T-helper 2 cell treated with Interferon-gamma antibody and Interleukin-4, amounts not matched to agents 5 μg/mL and 100 μg/mL, for 36 hours (primary cell): ENCODE measurements around the gene TMEM9.

Experiments used
- DNase-seq: peaks from one replicate; pipeline ENCODE4 v3.0.0; 2021; ENCODE audit warnings: low spot score
- H3K27ac Mint-ChIP-seq: one replicate; pipeline ENCODE4 v1.8.0; 2021; ENCODE audit warnings: mild to moderate bottlenecking, mixed read lengths
- H3K27me3 Mint-ChIP-seq: one replicate; pipeline ENCODE4 v1.8.0; 2021; ENCODE audit warnings: low read depth, mixed read lengths
- H3K36me3 Mint-ChIP-seq: one replicate; pipeline ENCODE4 v1.8.0; 2021; ENCODE audit warnings: low read depth, mixed read lengths
- H3K4me1 Mint-ChIP-seq: one replicate; pipeline ENCODE4 v1.8.0; 2021; ENCODE audit warnings: low read depth, mixed read lengths
- H3K4me3 Mint-ChIP-seq: one replicate; pipeline ENCODE4 v1.8.0; 2022; ENCODE audit warnings: mild to moderate bottlenecking, moderate library complexity, mixed read lengths
- H3K9me3 Mint-ChIP-seq: one replicate; pipeline ENCODE4 v1.8.0; 2021; ENCODE audit warnings: mixed read lengths

TMEM9 gene

GRCh38 chr1:201110138-201110537 lies 44.1 kb downstream of the TMEM9 start:
- DNase-seq: no peak
- Mint-ChIP-seq H3K4me1 (peaks cover 2% of the 10 kb centered on the region), H3K9me3 (no peaks in the 10 kb centered on the region), H3K4me3 (no peak overlapping the region), H3K27me3 (peaks cover 22% of the 10 kb centered on the region), H3K27ac (no peak overlapping the region), H3K36me3 (no peaks in the 10 kb centered on the region)

GRCh38 chr1:201109651-201110050 lies 44.6 kb downstream of the TMEM9 start:
- Mint-ChIP-seq H3K36me3 (no peaks in the 10 kb centered on the region), H3K27ac (no peak overlapping the region), H3K9me3 (no peaks in the 10 kb centered on the region), H3K27me3 (peaks cover 19% of the 10 kb centered on the region), H3K4me3 (no peak overlapping the region), H3K4me1 (peaks cover 2% of the 10 kb centered on the region)
- DNase-seq: no peak

GRCh38 chr1:201108614-201109013 lies 45.7 kb downstream of the TMEM9 start:
- Mint-ChIP-seq H3K27me3 (peaks cover 14% of the 10 kb centered on the region), H3K4me3 (no peak overlapping the region), H3K9me3 (no peaks in the 10 kb centered on the region), H3K36me3 (no peaks in the 10 kb centered on the region), H3K27ac (no peak overlapping the region), H3K4me1 (no peaks in the 10 kb centered on the region)
- DNase-seq: no peak

- Mint-ChIP-seq H3K27ac (no peak overlapping the region), H3K4me1 (no peaks in the 10 kb centered on the region), H3K4me3 (no peak overlapping the region), H3K36me3 (no peaks in the 10 kb centered on the region), H3K27me3 (peaks cover 3% of the 10 kb centered on the region), H3K9me3 (no peaks in the 10 kb centered on the region)
- no peak for DNase-seq
Observed at GRCh38 chr1:201105688-201106087, 48.6 kb downstream of the TMEM9 start.

GRCh38 chr1:201104141-201104540 lies 50.1 kb downstream of the TMEM9 start:
- Mint-ChIP-seq H3K4me3 (no peak overlapping the region), H3K4me1 (no peaks in the 10 kb centered on the region), H3K27me3 (peaks cover 3% of the 10 kb centered on the region), H3K36me3 (no peaks in the 10 kb centered on the region), H3K9me3 (no peaks in the 10 kb centered on the region), H3K27ac (no peak overlapping the region)
- no peak for DNase-seq

GRCh38 chr1:201103666-201104065 lies 50.6 kb downstream of the TMEM9 start:
- no peaks in the 10 kb centered on the region for H3K9me3 Mint-ChIP-seq
- no peaks in the 10 kb centered on the region for H3K36me3 Mint-ChIP-seq
- no peak overlapping the region for H3K27ac Mint-ChIP-seq
- peaks cover 3% of the 10 kb centered on the region for H3K27me3 Mint-ChIP-seq
- no peaks in the 10 kb centered on the region for H3K4me1 Mint-ChIP-seq
- DNase-seq: no peak
- H3K4me3 Mint-ChIP-seq: no peak overlapping the region

- no peak for DNase-seq
Observed at GRCh38 chr1:201100169-201100930, 53.9 kb downstream of the TMEM9 start.

GRCh38 chr1:201098992-201099677 lies 55.1 kb downstream of the TMEM9 start:
- H3K27me3 Mint-ChIP-seq: peaks cover 5% of the 10 kb centered on the region
- no peaks in the 10 kb centered on the region for H3K36me3 Mint-ChIP-seq
- H3K27ac Mint-ChIP-seq: no peak overlapping the region
- no peak overlapping the region for H3K4me3 Mint-ChIP-seq
- DNase-seq: no peak
- H3K4me1 Mint-ChIP-seq: no peaks in the 10 kb centered on the region
- no peaks in the 10 kb centered on the region for H3K9me3 Mint-ChIP-seq

More at GRCh38 chr1:201100169-201100930, 53.9 kb downstream of the TMEM9 start:
- peaks cover 5% of the 10 kb centered on the region for H3K27me3 Mint-ChIP-seq
- H3K9me3 Mint-ChIP-seq: no peaks in the 10 kb centered on the region
- no peaks in the 10 kb centered on the region for H3K4me1 Mint-ChIP-seq
- no peaks in the 10 kb centered on the region for H3K36me3 Mint-ChIP-seq
- no peak overlapping the region for H3K4me3 Mint-ChIP-seq
- H3K27ac Mint-ChIP-seq: no peak overlapping the region

- Mint-ChIP-seq H3K4me3 (no peak overlapping the region), H3K36me3 (no peaks in the 10 kb centered on the region), H3K27ac (no peak overlapping the region), H3K9me3 (no peaks in the 10 kb centered on the region), H3K27me3 (peaks cover 5% of the 10 kb centered on the region), H3K4me1 (no peaks in the 10 kb centered on the region)
- no peak for DNase-seq
Observed at GRCh38 chr1:201096977-201097856, 57.1 kb downstream of the TMEM9 start.

GRCh38 chr1:201096041-201096461 lies 58.2 kb downstream of the TMEM9 start:
- no peak overlapping the region for H3K27ac Mint-ChIP-seq
- H3K4me1 Mint-ChIP-seq: no peaks in the 10 kb centered on the region
- peaks cover 5% of the 10 kb centered on the region for H3K27me3 Mint-ChIP-seq
- no peak overlapping the region for H3K4me3 Mint-ChIP-seq
- no peak for DNase-seq
- no peaks in the 10 kb centered on the region for H3K36me3 Mint-ChIP-seq
- H3K9me3 Mint-ChIP-seq: no peaks in the 10 kb centered on the region

GRCh38 chr1:201095581-201095980 lies 58.7 kb downstream of the TMEM9 start:
- Mint-ChIP-seq H3K4me1 (no peaks in the 10 kb centered on the region), H3K27ac (no peak overlapping the region), H3K36me3 (no peaks in the 10 kb centered on the region), H3K27me3 (peaks cover 5% of the 10 kb centered on the region), H3K4me3 (no peak overlapping the region), H3K9me3 (no peaks in the 10 kb centered on the region)
- DNase-seq: no peak

GRCh38 chr1:201094832-201095231 lies 59.4 kb downstream of the TMEM9 start:
- Mint-ChIP-seq H3K9me3 (no peaks in the 10 kb centered on the region), H3K27me3 (peaks cover 5% of the 10 kb centered on the region), H3K27ac (no peak overlapping the region), H3K36me3 (no peaks in the 10 kb centered on the region), H3K4me3 (no peak overlapping the region), H3K4me1 (no peaks in the 10 kb centered on the region)
- DNase-seq: no peak

- Mint-ChIP-seq H3K9me3 (no peaks in the 10 kb centered on the region), H3K27ac (no peak overlapping the region)
Observed at GRCh38 chr1:201093962-201094361, 60.3 kb downstream of the TMEM9 start.

GRCh38 chr1:201093561-201093960 lies 60.7 kb downstream of the TMEM9 start:
- no peak overlapping the region for H3K4me3 Mint-ChIP-seq

More at GRCh38 chr1:201093962-201094361, 60.3 kb downstream of the TMEM9 start:
- no peak for DNase-seq
- H3K4me3 Mint-ChIP-seq: no peak overlapping the region
- H3K27me3 Mint-ChIP-seq: peaks cover 5% of the 10 kb centered on the region
- no peaks in the 10 kb centered on the region for H3K4me1 Mint-ChIP-seq
- H3K36me3 Mint-ChIP-seq: no peaks in the 10 kb centered on the region

More at GRCh38 chr1:201093561-201093960, 60.7 kb downstream of the TMEM9 start:
- H3K27me3 Mint-ChIP-seq: peaks cover 5% of the 10 kb centered on the region
- no peaks in the 10 kb centered on the region for H3K4me1 Mint-ChIP-seq
- H3K9me3 Mint-ChIP-seq: no peaks in the 10 kb centered on the region
- H3K27ac Mint-ChIP-seq: no peak overlapping the region
- no peaks in the 10 kb centered on the region for H3K36me3 Mint-ChIP-seq
- DNase-seq: no peak
